ENCODE results near the gene AKAIN1. TPM values are rescaled to one million over a fixed set of nuclear protein-coding genes. Genes with fewer than 3 reads are reported as not detected.

AKAIN1 gene
- total RNA-seq, 2 experiments from 2014 or later = not detected

DNA sequence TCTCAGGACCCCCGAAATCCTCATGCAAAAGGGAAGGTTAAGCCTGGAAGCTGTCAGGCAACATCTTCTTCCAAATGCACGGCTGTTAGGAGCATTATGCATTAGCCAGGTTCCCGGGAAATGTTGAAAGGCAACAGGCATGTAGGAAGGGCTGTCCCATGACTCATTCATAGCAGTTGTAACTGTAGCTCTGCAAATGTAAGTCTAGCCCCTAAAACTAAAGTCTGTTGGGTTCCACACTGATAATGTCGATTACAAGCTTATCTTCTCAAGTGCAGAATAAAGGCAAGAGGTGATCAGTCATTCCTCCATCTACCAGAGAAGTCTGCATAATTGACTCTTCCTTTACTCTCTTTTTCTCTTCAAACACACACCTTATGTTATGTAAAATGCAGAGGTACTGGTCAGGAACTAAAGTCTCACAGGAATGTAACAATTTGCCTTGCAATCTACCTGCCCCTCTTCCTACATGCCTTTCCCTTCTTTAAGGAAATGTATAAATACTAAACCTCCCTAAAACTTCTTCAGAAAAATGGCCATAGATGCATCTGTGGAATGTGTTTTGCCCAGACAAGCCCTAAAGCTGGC, 99.8 kb downstream of the AKAIN1 start:
- ATAC-seq (ENCODE audit: poor library complexity) (no peak), DNase-seq (no peak)
- Mint-ChIP-seq H3K27ac (no peak overlapping the region), H3K9me3 (peaks cover 2% of the 10 kb centered on the region), H3K27me3 (no peaks in the 10 kb centered on the region), H3K4me3 (no peak overlapping the region), H3K4me1 (ENCODE audit: low read depth) (no peaks in the 10 kb centered on the region), H3K36me3 (ENCODE audit: low read depth) (no peaks in the 10 kb centered on the region)
- Histone ChIP-seq H3K36me3 (ENCODE audit: insufficient read depth, low read length) (no peaks in the 10 kb centered on the region), H3K4me3 (ENCODE audit: low read length) (no peak overlapping the region), H3K27me3 (ENCODE audit: control insufficient read depth in 1 of 2, insufficient read depth in 2 of 2, low read length in 2 of 2) (no peaks in the 10 kb centered on the region), H3K4me1 (ENCODE audit: insufficient read depth, low read length) (no peaks in the 10 kb centered on the region), H3K9me3 (ENCODE audit: control insufficient read depth in 1 of 2, insufficient read depth in 1 of 2, low read length in 2 of 2) (no peaks in the 10 kb centered on the region), H3K27ac (ENCODE audit: low read depth in 1 of 2, low read length in 2 of 2) (no peak overlapping the region)
- ChIA-PET CTCF (no interaction called here), POLR2A (interaction anchor here (1.4 kb wide), 1 partner anchor 141 kb away, joined by 3 read pairs; no protein-coding TSS in a partner anchor)
- TF ChIP-seq, protein P1, sequence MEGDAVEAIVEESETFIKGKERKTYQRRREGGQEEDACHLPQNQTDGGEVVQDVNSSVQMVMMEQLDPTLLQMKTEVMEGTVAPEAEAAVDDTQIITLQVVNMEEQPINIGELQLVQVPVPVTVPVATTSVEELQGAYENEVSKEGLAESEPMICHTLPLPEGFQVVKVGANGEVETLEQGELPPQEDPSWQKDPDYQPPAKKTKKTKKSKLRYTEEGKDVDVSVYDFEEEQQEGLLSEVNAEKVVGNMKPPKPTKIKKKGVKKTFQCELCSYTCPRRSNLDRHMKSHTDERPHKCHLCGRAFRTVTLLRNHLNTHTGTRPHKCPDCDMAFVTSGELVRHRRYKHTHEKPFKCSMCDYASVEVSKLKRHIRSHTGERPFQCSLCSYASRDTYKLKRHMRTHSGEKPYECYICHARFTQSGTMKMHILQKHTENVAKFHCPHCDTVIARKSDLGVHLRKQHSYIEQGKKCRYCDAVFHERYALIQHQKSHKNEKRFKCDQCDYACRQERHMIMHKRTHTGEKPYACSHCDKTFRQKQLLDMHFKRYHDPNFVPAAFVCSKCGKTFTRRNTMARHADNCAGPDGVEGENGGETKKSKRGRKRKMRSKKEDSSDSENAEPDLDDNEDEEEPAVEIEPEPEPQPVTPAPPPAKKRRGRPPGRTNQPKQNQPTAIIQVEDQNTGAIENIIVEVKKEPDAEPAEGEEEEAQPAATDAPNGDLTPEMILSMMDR (IDR thresholded peaks at IDR 0.05) = no peak
- intact Hi-C loops (cut with DNase I, micrococcal nuclease) = no loop called here

- H3K4me3 Mint-ChIP-seq = no peak overlapping the region
- Histone ChIP-seq H3K36me3 (ENCODE audit: insufficient read depth, low read length) (no peaks in the 10 kb centered on the region), H3K4me3 (ENCODE audit: low read length) (no peak overlapping the region), H3K4me1 (ENCODE audit: insufficient read depth, low read length) (no peaks in the 10 kb centered on the region), H3K27me3 (ENCODE audit: control insufficient read depth in 1 of 2, insufficient read depth in 2 of 2, low read length in 2 of 2) (no peaks in the 10 kb centered on the region), H3K27ac (ENCODE audit: low read depth in 1 of 2, low read length in 2 of 2) (no peak overlapping the region), H3K9me3 (ENCODE audit: control insufficient read depth in 1 of 2, insufficient read depth in 1 of 2, low read length in 2 of 2) (no peaks in the 10 kb centered on the region)
- DNase-seq (no peak), ATAC-seq (ENCODE audit: poor library complexity) (no peak)
- no peak overlapping the region for H3K27ac Mint-ChIP-seq
- no peaks in the 10 kb centered on the region for H3K27me3 Mint-ChIP-seq
- no peaks in the 10 kb centered on the region for H3K4me1 Mint-ChIP-seq (ENCODE audit: low read depth)
- no peaks in the 10 kb centered on the region for H3K36me3 Mint-ChIP-seq (ENCODE audit: low read depth)
- TF ChIP-seq, protein P1 (IDR thresholded peaks at IDR 0.05) = no peak
- intact Hi-C loops (cut with DNase I, micrococcal nuclease) = no loop called here
- peaks cover 2% of the 10 kb centered on the region for H3K9me3 Mint-ChIP-seq
- ChIA-PET POLR2A (interaction anchor here (0.6 to 1.5 kb wide), 2 partner anchors 12 to 421 kb away, joined by 3 read pairs; no protein-coding TSS in a partner anchor), CTCF (no interaction called here)
Measured at GRCh38 chr18:5095239-5095638, 101.8 kb downstream of the AKAIN1 start.

- no peak overlapping the region for H3K4me3 Mint-ChIP-seq
- no peak overlapping the region for H3K27ac Mint-ChIP-seq
- DNase-seq = no peak
- no peaks in the 10 kb centered on the region for H3K36me3 Mint-ChIP-seq (ENCODE audit: low read depth)
- Histone ChIP-seq H3K36me3 (ENCODE audit: insufficient read depth, low read length) (no peaks in the 10 kb centered on the region), H3K4me3 (ENCODE audit: low read length) (no peak overlapping the region), H3K27ac (ENCODE audit: low read depth in 1 of 2, low read length in 2 of 2) (no peak overlapping the region), H3K9me3 (ENCODE audit: control insufficient read depth in 1 of 2, insufficient read depth in 1 of 2, low read length in 2 of 2) (no peaks in the 10 kb centered on the region), H3K27me3 (ENCODE audit: control insufficient read depth in 1 of 2, insufficient read depth in 2 of 2, low read length in 2 of 2) (no peaks in the 10 kb centered on the region), H3K4me1 (ENCODE audit: insufficient read depth, low read length) (no peaks in the 10 kb centered on the region)
- no peaks in the 10 kb centered on the region for H3K4me1 Mint-ChIP-seq (ENCODE audit: low read depth)
- TF ChIP-seq, protein P1 (IDR thresholded peaks at IDR 0.05) = no peak
- POLR2A ChIA-PET = no interaction called here
- CTCF ChIA-PET = no interaction called here
- no peak for ATAC-seq (ENCODE audit: poor library complexity)
- intact Hi-C loops (cut with DNase I, micrococcal nuclease) = no loop called here
- no peaks in the 10 kb centered on the region for H3K27me3 Mint-ChIP-seq
- H3K9me3 Mint-ChIP-seq = peaks cover 2% of the 10 kb centered on the region
Measured at GRCh38 chr18:5093902-5094301, 103.2 kb downstream of the AKAIN1 start.

Other genes starting within 250 kb of the AKAIN1 start
- 10 to 100 TPM; 26.6 to 27.4 TPM for gene ZBTB14, start 98.5 kb upstream of the AKAIN1 start, total RNA-seq

Measured in CD4-positive, alpha-beta T cell (primary cell).